ENCODE results near the gene SIK3.

DNA sequence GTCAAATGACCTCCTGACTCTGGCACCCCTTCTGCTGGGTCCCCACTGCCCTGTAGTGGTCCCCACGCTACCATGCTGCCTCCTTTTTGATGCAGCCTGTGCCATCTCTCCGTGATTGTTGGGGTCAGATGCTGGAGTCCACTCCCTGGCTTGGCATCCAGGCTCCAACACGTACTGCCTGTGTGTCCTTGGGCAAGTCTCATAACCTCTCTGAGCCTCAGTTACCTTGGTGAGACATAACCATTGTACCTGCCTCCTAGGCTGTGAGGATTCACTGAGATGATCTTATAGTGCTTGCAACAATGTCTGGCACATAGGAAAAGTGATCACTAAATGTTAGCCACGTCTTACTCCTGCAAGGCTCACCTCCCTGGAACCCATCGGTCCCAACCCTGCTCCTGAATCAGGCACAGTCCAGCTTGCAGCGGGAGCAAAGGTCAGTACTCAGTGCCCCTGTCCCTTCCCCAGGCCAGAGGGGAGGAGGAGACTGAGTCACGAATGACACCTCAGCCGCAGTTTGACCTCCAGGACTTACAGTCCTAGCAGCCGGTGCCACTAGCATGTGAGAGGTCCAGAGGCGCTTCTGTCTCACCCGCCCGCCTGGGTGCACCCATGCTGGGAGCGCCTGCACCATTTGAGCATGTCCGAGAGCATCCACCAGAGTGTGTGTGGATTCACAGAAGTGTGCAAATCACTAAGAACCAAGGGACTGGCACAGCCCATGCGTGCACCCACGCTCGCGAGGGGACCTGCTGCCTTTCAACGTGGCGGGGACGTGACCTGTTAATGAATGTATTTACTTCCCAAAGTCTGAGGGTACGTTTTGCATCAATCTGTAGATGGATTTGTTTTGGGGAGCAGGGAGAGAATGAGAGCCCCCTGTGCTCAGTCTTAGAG is 272.1 kb downstream of the SIK3 start:
- TF ChIP-seq, protein P1, sequence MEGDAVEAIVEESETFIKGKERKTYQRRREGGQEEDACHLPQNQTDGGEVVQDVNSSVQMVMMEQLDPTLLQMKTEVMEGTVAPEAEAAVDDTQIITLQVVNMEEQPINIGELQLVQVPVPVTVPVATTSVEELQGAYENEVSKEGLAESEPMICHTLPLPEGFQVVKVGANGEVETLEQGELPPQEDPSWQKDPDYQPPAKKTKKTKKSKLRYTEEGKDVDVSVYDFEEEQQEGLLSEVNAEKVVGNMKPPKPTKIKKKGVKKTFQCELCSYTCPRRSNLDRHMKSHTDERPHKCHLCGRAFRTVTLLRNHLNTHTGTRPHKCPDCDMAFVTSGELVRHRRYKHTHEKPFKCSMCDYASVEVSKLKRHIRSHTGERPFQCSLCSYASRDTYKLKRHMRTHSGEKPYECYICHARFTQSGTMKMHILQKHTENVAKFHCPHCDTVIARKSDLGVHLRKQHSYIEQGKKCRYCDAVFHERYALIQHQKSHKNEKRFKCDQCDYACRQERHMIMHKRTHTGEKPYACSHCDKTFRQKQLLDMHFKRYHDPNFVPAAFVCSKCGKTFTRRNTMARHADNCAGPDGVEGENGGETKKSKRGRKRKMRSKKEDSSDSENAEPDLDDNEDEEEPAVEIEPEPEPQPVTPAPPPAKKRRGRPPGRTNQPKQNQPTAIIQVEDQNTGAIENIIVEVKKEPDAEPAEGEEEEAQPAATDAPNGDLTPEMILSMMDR (IDR thresholded peaks at IDR 0.05; ENCODE audit: extremely low read depth in 1 of 2, insufficient read depth in 1 of 2, low read depth in 1 of 2, low read length in 2 of 2) = no peak
- TF ChIP-seq JUN (IDR thresholded peaks at IDR 0.05; ENCODE audit: borderline replicate concordance, insufficient read depth, insufficient read length, low read depth) (no peak), POLR2A (IDR thresholded peaks at IDR 0.05; ENCODE audit: low read depth, low read length) (no peak), MYC (IDR thresholded peaks at IDR 0.05; ENCODE audit: low read depth, low read length) (no peak), POLR2AphosphoS5 (IDR thresholded peaks at IDR 0.05; ENCODE audit: insufficient read depth, low read depth, low read length) (no peak), FOS (IDR thresholded peaks at IDR 0.05; ENCODE audit: borderline replicate concordance, insufficient read depth, low read length) (no peak), EZH2 (IDR thresholded peaks at IDR 0.05; ENCODE audit: borderline replicate concordance, low read depth, low read length, severe bottlenecking) (no peak), GATA2 (IDR thresholded peaks at IDR 0.05; ENCODE audit: insufficient read depth, insufficient read length, low read depth, low read length) (no peak)

Data from endothelial cell of umbilical vein (primary cell).